HS-5 (cell line): ENCODE measurements around the gene BARX2.
A peak's percentile ranks its signal among the peaks of the same experiment; 100 is the strongest.
"Not testable (repeated sequence)": the region's sequence is repeated elsewhere in the genome, so short reads cannot be mapped to it uniquely, and the experiment has no call there.

Experiments
- DNase-seq: peaks from one replicate; pipeline ENCODE4 v3.0.0-alpha.2; 2012; ENCODE audit warnings: low read depth

The BARX2 gene, protein sequence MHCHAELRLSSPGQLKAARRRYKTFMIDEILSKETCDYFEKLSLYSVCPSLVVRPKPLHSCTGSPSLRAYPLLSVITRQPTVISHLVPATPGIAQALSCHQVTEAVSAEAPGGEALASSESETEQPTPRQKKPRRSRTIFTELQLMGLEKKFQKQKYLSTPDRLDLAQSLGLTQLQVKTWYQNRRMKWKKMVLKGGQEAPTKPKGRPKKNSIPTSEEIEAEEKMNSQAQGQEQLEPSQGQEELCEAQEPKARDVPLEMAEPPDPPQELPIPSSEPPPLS

DNA sequence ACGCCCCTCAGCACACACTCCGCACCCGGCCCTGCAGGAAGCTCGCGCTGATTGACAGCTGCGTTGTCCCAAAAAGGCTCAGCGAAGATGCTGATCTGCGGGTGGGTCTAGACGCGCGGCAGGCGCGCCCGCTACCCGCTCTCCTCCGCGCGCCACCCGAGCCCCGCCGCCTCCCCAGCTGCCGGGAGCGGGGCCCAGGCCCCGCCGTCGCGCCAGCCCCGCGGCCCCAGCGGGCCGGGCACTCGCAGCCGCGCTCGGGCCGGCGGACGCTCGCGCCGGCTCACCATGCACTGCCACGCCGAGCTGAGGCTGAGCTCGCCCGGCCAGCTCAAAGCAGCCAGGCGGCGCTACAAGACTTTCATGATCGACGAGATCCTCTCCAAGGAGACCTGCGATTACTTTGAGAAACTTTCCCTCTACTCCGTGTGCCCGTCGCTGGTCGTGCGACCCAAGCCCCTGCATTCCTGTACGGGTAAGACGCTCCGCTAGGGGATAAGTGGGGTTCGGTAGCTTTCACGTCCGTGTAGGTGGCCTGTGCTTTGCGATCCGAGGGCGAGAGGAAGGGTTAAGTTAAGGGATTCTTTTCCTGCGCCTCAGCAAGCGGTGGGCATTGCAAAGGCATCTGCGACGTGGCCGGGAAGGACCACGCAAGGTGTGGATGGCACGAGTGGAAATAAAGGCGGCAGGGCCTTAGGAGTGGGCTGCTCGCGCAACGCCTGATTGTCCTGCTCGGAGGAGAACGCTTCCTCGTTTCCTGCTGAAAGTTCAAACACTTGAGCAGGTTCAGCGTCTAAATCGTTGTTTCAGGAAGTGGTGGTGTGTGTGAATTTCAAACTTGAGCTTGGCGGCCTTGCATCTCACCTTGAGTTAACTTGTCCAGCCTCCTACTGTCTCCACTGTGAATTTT lies at the start of gene BARX2:
Gene BARX2 (plus strand): TSS at position 98 of the 907 bp plus-strand sequence. CDS start 188 bp downstream, at position 286.
- no peak for DNase-seq

GRCh38 chr11:129326921-129327320 lies 48.7 kb upstream of the BARX2 start:
- no peak for DNase-seq

- DNase-seq: not testable (repeated sequence)
Measured at GRCh38 chr11:129327708-129328107, 47.9 kb upstream of the BARX2 start.

DNA sequence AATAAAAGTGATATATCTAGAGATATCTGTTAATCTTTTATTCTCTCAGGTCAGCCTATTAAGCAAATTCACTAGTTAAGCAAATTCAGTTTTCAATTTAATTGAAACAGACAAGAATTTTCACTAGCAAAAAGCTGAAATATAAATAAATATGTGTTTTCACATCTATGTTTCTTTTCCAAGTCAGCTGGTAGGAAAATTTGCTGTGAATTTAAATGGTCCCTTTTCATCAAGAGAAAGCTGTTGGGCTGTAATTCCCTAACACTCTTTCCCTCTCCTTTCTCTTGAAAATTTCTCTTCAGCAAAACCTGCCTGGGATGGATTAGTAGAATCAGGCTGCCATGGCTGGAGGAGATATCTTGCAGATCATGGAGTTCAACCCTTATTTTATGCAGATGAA lies 46.9 kb upstream of the BARX2 start:
- DNase-seq: no peak

GRCh38 chr11:129331217-129331616 lies 44.4 kb upstream of the BARX2 start:
- no peak for DNase-seq

GRCh38 chr11:129331871-129332274 lies 43.8 kb upstream of the BARX2 start:
- peak; percentile 32 for DNase-seq

GRCh38 chr11:129333873-129334272 lies 41.8 kb upstream of the BARX2 start:
- no peak for DNase-seq

- DNase-seq: not testable (repeated sequence)
Measured at GRCh38 chr11:129344301-129344940, 31.2 kb upstream of the BARX2 start.

DNA sequence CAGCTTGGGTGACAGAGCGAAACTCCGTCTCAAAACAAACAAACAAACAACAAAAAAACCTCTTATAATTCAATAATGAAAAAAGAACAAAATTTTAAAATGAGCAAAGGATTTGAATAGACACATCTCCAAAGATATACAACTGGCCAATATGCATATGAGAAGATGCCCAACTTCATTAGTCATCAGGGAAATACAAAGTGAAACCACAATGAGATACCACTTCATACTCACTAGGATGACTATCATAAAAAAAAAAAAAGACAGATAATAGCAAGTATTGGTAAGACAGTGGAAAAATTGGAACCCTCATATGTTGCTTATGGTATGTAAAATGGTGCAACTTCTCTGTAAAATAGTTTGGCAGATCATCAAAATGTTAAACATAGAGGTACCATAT lies 28.7 kb upstream of the BARX2 start:
- peak; percentile 19 for DNase-seq

DNA sequence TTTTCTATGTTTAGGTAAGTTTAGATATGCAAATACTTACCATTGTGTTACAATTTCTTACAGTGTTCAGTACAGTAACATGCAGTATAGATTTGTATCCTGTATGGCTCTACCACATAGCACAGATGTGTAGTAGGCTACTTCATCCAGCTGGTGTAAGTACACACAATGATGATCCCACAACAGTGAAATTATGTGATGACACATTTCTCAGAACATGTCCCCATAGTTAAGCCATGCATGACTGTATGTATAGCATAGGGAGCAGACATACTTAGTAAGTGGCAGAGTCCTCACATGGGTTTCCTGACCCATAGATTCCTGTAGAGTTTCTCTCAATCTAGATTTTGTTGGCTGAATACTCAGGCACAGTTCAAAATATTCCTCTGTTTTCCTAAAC lies 26.8 kb upstream of the BARX2 start:
- no peak for DNase-seq

GRCh38 chr11:129352676-129353075 lies 23.0 kb upstream of the BARX2 start:
- no peak for DNase-seq

DNA sequence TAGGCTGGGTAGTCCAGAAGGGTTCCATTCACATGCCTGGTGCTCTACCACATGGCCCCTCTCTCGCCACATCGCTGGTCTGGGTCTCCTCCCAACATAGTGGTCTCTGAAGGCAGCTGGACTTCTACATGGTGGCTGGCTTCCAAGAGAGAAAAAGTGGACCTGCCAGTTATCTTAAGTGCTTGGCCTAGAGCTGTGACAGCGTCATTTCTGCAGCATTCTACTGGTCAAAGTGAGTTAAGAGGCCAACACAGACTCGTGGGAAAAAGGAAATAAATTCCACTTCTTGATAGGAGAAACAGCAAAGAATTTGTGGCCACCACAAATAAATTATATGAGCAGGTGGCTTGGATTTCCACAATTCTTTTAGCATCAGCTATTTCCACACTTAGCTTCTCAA lies 21.0 kb upstream of the BARX2 start:
- DNase-seq: no peak

DNA sequence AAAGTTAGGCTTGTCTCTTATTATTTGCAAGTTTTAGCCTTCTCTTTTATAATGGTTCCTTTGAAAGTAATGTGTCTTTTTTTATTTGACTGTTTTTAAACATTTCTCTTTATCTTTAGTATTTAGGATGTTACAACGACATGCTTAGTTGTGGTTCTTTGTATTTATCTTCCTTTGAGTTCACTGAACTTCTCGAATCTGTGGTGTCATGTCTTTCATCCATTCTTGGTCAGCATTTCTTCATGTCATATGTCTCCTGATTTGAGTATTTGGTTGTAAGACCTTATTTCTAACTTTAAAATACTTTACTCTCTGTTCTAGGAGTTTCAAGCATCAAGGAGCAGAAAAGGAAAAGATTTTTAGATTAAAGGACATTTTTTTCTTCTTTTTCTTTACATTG lies 15.9 kb upstream of the BARX2 start:
- DNase-seq: no peak

DNA sequence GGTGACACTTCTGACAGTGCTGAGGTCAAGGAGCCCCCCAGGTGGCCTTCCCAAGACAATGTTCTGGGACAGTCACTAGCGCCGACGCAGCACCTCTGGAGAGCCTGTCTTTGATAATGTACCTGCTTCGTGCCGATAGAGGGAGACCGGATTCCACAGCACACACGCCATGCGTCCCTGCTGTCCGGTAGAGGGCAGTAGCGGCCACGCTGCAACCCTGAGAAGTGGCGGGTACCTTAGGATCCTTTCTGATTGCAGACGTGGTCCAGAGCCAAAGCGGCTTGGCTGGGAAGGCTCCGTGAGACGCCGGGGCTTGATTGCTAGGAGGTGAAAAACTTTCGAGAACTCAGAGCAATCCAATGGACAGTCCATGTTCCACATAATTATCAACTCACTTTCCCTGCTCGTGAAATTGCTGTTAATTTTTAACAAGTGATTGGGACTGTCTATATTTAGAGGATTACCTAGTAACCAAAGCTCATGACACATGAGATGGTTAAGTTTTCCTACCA lies 11.4 kb upstream of the BARX2 start:
- DNase-seq: peak; percentile 49

DNA sequence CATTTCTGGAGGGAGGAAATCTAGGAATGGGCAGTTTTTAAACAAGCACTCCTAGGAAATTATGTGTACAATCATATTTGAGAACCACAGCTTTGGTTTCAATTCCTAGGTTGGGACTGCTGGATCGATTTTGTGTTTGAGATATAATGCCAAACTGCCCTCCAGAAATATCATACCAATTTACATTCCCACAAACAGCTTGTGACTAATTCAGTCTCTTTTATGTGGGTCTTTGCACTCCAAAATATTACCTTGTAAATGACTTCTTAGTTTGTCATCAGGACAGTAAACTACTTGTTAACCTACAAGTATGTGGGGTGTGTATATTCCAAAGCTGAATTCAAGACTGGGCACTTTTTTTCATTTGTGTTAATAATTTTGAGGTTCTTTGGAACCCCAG lies 9.8 kb upstream of the BARX2 start:
- no peak for DNase-seq

DNA sequence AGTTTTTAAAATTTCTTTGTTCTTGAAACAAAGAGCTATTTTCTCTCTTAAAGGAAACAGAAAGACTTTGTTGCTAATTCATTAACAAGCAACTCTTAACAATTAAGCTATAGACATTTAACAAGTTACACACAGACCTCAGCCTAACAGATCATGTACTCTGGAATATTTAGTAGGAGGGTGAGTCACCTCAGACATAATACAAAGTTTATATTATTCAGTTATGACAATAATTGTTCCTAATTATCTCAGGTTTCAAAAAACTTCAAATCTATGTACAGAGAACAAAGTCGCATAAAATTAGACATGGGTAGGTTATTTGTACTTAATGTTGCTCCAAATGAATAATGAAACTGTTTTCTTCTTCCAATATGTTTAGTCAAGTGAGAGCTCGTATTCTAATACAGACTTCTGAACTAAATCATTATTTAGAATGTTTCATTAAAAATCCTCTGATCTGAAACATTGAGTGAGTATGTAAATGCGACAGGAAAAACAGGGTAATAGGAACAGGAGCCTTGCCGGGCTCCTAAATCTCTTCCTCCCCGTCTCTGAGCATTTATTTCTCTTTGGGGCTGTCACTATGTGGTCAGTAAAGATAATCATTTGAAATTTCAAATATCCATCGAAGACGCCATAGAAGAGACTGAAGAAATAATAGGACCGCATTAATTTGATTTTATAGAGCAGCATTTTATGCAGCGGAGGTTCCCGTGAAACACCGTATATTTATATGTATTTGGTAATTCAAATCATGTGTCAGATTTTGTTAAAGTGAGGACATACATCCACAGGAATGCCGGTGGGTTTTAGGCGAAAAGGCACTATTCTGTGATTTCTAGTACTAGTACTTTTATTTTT lies 8.7 kb upstream of the BARX2 start:
- DNase-seq: no peak

DNA sequence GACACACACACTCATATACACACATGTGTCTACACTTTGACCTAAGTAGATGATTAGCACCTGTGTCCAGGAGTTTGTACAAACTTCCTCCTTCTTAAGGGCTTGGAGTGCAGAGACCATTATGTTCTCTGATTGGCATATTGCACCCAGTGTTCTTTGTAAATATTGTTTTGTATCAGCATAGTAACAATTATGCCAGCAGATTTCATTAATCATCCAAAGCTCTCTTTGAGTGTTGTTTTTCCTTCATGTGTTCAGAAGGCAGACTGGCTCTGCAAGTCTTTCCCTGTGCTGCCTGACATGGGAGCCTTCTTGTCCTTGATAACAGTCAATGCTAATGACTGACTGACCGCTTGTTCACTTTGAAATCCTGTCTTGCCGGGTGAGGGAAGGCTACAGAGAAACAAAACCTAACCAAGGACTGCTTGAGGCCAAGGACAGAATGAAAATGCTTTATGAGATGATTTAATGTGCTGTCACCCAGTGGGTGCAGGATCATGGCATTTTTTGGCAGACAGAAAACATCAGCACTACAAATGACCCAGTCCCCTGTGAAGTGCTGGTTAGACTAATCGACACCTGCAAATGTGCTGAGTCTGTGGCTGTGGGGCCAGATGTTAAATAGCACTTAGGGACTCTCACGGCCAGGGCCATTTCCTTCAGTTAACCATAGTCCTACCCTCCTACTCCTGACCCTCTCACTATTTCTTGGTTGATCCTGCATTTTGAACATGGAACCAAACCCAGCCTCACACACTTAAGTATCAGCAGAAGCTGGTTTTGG lies 6.6 kb upstream of the BARX2 start:
- DNase-seq: no peak

DNA sequence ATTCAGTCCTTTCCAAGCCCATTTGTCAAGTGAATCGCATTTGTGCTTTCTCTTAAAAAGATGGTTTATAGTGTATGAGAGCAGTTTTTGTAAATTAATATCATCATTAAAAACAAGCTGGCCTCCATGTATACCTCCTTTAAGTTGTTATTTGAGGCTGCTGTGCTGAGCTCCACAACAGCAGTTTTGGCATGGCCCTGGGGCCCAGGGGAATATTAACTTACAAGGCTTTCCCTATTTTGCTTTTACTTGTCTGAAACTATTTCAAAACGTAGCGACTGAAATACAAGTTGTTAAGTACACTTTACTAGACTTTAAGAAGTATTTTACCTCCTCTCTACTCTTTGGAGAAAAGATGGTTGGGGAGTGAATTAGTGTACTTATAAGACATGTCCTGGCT lies 4.9 kb upstream of the BARX2 start:
- DNase-seq: no peak

DNA sequence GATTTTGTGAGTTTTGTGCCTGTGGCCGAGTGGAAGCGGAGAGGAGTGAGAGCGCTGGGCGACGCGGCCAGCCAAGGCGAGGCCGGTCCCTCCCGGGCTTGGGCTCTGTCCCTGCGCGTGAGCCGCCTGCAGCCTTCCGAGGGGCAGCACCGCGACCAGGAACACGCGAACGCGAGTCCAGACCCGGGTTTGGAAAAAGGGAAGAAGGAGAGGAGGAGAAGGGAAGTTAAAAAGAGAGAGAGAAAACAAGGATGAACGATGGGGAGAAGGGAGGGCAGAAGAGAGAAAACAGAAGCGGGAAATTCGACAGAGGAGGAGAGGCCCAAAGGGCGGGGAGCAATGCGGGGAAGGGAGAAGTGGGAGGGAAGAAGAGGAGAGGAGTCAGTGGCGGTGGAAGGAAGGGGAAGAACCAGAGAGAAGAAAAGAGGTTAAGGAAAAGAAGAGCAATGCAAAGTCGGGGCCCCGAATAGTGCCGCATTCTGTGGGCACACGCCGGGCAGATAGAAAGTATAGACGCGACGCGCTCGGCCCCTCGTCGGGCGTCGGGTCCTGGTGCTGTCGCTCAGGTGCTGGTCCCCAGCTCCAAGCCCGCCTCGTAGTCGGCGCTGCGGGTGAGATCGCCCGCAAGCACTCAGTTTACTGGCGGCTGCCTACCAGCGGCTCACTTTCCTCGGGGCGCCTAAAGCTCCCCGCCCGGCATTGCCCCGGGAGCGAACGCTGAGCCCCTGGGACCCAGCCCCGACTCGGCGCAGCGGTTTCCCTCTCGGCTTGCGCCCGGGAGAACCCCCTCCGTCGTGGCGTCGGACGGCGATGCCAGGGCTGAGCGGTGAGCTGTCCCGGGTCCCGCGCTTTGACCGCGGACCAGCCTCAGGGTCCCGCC lies 2.8 kb upstream of the BARX2 start:
- no peak for DNase-seq

GRCh38 chr11:129373489-129373953 lies 2.1 kb upstream of the BARX2 start:
- no peak for DNase-seq
